Measurements from ENCODE around the gene TTI1.

DNA sequence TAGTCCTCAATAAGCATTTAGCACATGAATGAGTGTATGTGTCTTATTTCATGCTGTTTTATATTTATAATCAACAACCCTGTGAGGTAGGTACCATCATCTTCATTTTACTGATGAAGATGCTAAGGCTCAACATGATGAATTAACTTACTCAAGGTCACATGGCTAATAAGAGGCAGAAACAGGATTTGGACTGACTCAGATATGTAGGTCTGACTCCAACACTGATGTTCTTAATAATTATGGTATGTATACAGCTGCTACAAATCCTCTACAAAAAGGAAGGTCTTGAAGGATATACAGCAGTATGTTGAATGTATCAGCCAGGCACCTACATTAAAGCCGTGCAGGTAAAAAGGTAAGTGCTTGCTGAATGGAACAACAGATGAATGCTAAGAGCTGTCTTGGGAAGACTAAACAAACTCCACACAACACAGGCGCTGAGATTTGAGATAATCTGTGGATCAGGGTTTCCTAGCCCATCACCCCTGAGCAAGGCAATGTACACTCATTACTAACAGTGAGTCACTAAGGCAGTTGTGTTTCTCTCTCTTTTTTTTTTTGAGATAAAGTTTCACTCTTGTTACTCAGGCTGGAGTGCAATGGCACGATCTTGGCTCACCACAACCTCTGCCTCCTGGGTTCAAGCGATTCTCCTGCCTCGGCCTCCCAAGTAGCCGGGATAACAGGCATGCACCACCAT is 31.9 kb downstream of the TTI1 start:
- no peak for TF ChIP-seq TARDBP (IDR thresholded peaks at IDR 0.05)
- no peak for TF ChIP-seq CTBP1 (IDR thresholded peaks at IDR 0.05; ENCODE audit: borderline replicate concordance)
- TF ChIP-seq SUZ12 (IDR thresholded peaks at IDR 0.05), result no peak
- no peak for TF ChIP-seq BHLHE40 (IDR thresholded peaks at IDR 0.05; ENCODE audit: borderline replicate concordance)
- TF ChIP-seq HDGF (IDR thresholded peaks at IDR 0.05; ENCODE audit: borderline replicate concordance), result no peak

Measured in HEK293T (cell line).